Kidney (tissue), 22 donors: Measurements from ENCODE around the gene RSPO1. TPM values are rescaled to one million over a fixed set of nuclear protein-coding genes. Genes with fewer than 3 reads are reported as not detected.
"Not testable (repeated sequence)": the region's sequence is repeated elsewhere in the genome, so short reads cannot be mapped to it uniquely, and the experiment has no call there.

Experiments used
- DNase-seq, 5 donors: peaks; one replicate each; pipeline ENCODE4 v3.0.0-alpha.2; 2013 to 2020
- FAIRE-seq: peaks from 2 replicates; lab custom pipeline; 2012; peaks lifted over from hg19 to GRCh38; lab: Jason Lieb, UNC
- H3K27ac ChIP-seq, 2 donors: one replicate each; pipeline ENCODE4 v1.7.0; 2013; ENCODE audit warnings: low read depth in 2 of 2, low read length in 2 of 2, inconsistent platforms in 1 of 2
- H3K27me3 ChIP-seq: one replicate; pipeline ENCODE4 v1.7.1; 2013; ENCODE audit warnings: low read length, inconsistent platforms; ENCODE audit not compliant: control insufficient read depth, insufficient read depth
- H3K36me3 ChIP-seq, 3 donors: one replicate each; pipeline versions ENCODE4 v1.7.0 to v1.7.1; 2013; ENCODE audit warnings: low read length in 3 of 3, control low read depth in 1 of 3, inconsistent platforms in 1 of 3; ENCODE audit not compliant: insufficient read depth in 3 of 3, control insufficient read depth in 2 of 3
- H3K4me1 ChIP-seq, 3 donors: one replicate each; pipeline versions ENCODE4 v1.7.0 to v1.7.1; 2013; ENCODE audit warnings: low read length in 3 of 3, inconsistent platforms in 1 of 3, low read depth in 1 of 3; ENCODE audit not compliant: control insufficient read depth in 2 of 3, insufficient read depth in 2 of 3
- H3K4me3 ChIP-seq, 3 donors: one replicate each; pipeline versions ENCODE4 v1.7.0 to v1.8.1; 2013; ENCODE audit warnings: low read length in 3 of 3, control low read depth in 1 of 3, inconsistent platforms in 1 of 3
- H3K9ac ChIP-seq, 3 donors: one replicate each; pipeline versions ENCODE4 v1.7.0 to v1.7.1; 2013; ENCODE audit warnings: low read length in 3 of 3, control low read depth in 1 of 3, inconsistent platforms in 1 of 3
- H3K9me3 ChIP-seq, 3 donors: one replicate each; pipeline versions ENCODE4 v1.7.0 to v1.7.1; 2013; ENCODE audit warnings: low read length in 3 of 3, control low read depth in 1 of 3, inconsistent platforms in 1 of 3; ENCODE audit not compliant: control insufficient read depth in 2 of 3, insufficient read depth in 1 of 3
- CTCF ChIP-seq: IDR thresholded peaks from 3 replicates; pipeline ENCODE4 v1.5.1; 2012; ENCODE audit warnings: mild to moderate bottlenecking, moderate library complexity, borderline replicate concordance; ENCODE audit not compliant: insufficient read depth; ENCODE audit errors: extremely low read depth
- intact Hi-C: fragments of 100-400 bp; cut with DNase I; formaldehyde crosslinking; loops from one replicate; pipeline ENCODE4 v1.11.1; 2022
- long read RNA-seq, 10 donors: library from polyadenylated mRNA in 1 of 10; unstranded in 1 of 10; transcript quantifications; one replicate each; pipeline ENCODE4 v2.0.0 and lab custom pipeline, GENCODE V29; 2021 to 2026
- polyA plus RNA-seq: library from polyadenylated mRNA; stranded (reverse); fragments of 350-450 nt; fragmentation: Illumina TruSeq; extraction: RNeasy Lipid Tissue Mini Kit (QIAGEN cat#74804); gene quantifications from one replicate; pipeline ENCODE4 v1.2.3, GENCODE V29; 2014; ENCODE audit warnings: low read depth, low replicate concordance; ENCODE audit not compliant: insufficient read depth
- total RNA-seq: library from RNA; stranded (reverse); fragmentation: NEBNext Ultra II Directional; extraction: Animal tissue kit (Norgen Biotek cat#: 25700); gene quantifications from one replicate; pipeline ENCODE4 v1.2.1, GENCODE V29; 2021
- donor health status: control.
- donor health status: control.
- donor health status: control.
- donor health status: control.
- donor health status: control.
- donor health status: DM: yes; HTN: yes; CAD: no.
- donor health status: Normal renal cell carcinoma (clear cell type).

Gene RSPO1
- total RNA-seq = 0.19 TPM
- 0.26 TPM for polyA plus RNA-seq
- long read RNA-seq, donor 1, partial matches to known transcripts = 0 of 3 reads
- long read RNA-seq, donor 1, other reads (novel, unspliced or antisense) = 0 of 3 reads
- long read RNA-seq, donor 2 = 0 reads
- long read RNA-seq, donor 3 = 0 reads
- long read RNA-seq, donor 4, partial matches to known transcripts = 0 of 1 reads
- long read RNA-seq, donor 4, other reads (novel, unspliced or antisense) = 0 of 1 reads
- long read RNA-seq, donor 5 = 0 reads
- long read RNA-seq, donor 6 = 0 reads
- long read RNA-seq, donor 7 = 0 reads
- long read RNA-seq, donor 8, partial matches to known transcripts = 0 of 1 reads
- long read RNA-seq, donor 8, other reads (novel, unspliced or antisense) = 0 of 1 reads
- long read RNA-seq, donor 9 = 0 reads
- long read RNA-seq, donor 10 = 0 reads

DNA sequence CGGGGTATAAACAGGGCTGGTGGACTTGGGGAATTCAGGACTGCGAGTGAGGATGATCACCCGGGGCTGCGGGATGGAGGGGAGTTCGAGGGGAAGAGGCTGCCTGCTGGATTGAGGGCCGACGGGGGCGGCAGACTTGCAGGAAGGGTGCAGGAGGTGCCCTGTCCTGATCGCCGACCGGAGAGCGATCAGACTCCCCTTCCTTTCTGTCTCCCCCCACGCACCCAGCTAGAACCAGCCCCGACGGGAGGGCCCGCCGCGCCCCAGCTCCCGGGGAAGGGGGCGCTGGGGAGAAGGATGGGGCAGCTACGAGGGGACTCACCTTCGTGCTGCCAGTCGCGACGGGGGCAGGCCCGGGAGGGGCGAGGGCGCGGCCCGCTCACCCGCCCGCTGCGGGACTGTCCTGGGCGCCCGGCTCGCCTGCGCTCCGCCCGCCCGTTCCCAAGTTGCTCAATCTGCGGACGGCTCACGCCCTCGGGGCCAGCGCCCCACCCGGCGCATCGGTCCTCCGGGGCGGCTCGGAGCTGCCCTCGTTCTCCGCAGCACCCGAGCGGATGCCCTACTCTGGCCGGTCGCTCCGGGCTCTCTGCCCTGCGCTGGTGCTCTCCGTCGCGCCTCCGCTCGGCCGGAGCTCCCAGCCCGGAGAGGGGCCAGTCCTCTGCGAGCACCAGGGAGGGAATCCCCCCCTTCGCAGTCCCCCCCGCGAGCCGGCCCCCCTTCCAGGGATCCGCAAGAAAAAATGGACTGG lies at the start of gene RSPO1:
RSPO1 (minus strand) TSS at position 649 of the 748 bp plus-strand sequence. CDS start 5,231 bp downstream, outside the sequence.
- Histone ChIP-seq H3K27ac (no peak within 1 kb of the TSS), H3K36me3 (no peaks in the 10 kb centered on the region), H3K4me3 (no peak within 1 kb of the TSS), H3K4me1 (no peaks in the 10 kb centered on the region), H3K9me3 (no peaks in the 10 kb centered on the region), H3K27me3 (peaks cover 28% of the 10 kb centered on the region), H3K9ac (no peak within 1 kb of the TSS)
- DNase-seq (peak; percentile 78 to 83 (median 81)), FAIRE-seq (no peak)
- intact Hi-C loops = no loop called here
- no peak for TF ChIP-seq CTCF

GRCh38 chr1:37684182-37684581 lies 49.5 kb upstream of the RSPO1 start:
- intact Hi-C loops = loop anchor here (10.0 kb wide), 1 partner anchor 229 kb away; no protein-coding TSS in a partner anchor
- not testable (repeated sequence) for H3K9me3 ChIP-seq, H3K27ac ChIP-seq, H3K27me3 ChIP-seq, H3K9ac ChIP-seq, DNase-seq, H3K4me1 ChIP-seq, FAIRE-seq, H3K4me3 ChIP-seq
- H3K36me3 ChIP-seq = peaks cover 6 to 31% (median 17%) of the 10 kb centered on the region in 3 donors

- intact Hi-C loops = loop anchor here (10.0 kb wide), 1 partner anchor 228 kb away; no protein-coding TSS in a partner anchor
- H3K27me3 ChIP-seq = no peaks in the 10 kb centered on the region
- peak; percentile 83 for TF ChIP-seq CTCF
- no peak overlapping the region for H3K4me3 ChIP-seq
- H3K9ac ChIP-seq = no peak overlapping the region
- FAIRE-seq = peak; percentile 75
- no peak overlapping the region for H3K27ac ChIP-seq
- DNase-seq = peak in 4 of 5 donors; percentile 67 to 82 (median 76)
- H3K9me3 ChIP-seq = no peaks in the 10 kb centered on the region
- H3K36me3 ChIP-seq = peaks cover 6 to 31% (median 17%) of the 10 kb centered on the region in 3 donors
- no peaks in the 10 kb centered on the region for H3K4me1 ChIP-seq
These were observed 47.8 kb upstream of the RSPO1 start for GRCh38 chr1:37682334-37682987.
